Activated CD8-positive, alpha-beta T cell treated with anti-CD3 and anti-CD28 coated beads, Interleukin-2, amount 10 ng/mL, durations not matched to agents 7 days and 5 days (primary cell): ENCODE measurements around the gene IGF1R. TPM values are rescaled to one million over a fixed set of nuclear protein-coding genes. Genes with fewer than 3 reads are reported as not detected.

Experiments
- ATAC-seq: fragments of 150-1000 bp; cut with Tn5 transposase; one replicate; pipeline ENCODE4 v1.10.0; 2021; ENCODE audit warnings: moderate library complexity
- CTCF ChIA-PET: fragments of 350-600 bp; sonication (Branson Sonifier 250); formaldehyde crosslinking; loops from one replicate; lab custom pipeline; 2021; ENCODE audit warnings: antibody characterized with exemption; lab: Charles Lee
- POLR2A ChIA-PET: fragments of 350-600 bp; sonication (Branson Sonifier 250); formaldehyde crosslinking; loops from one replicate; lab custom pipeline; 2021; ENCODE audit warnings: antibody characterized with exemption; lab: Charles Lee
- DNase-seq: peaks from one replicate; pipeline ENCODE4 v3.0.0-alpha.2; 2020
- H3K27ac Mint-ChIP-seq: one replicate; pipeline ENCODE4 v1.8.0; 2021; ENCODE audit warnings: mild to moderate bottlenecking, mixed read lengths
- H3K27me3 Mint-ChIP-seq: one replicate; pipeline ENCODE4 v1.8.0; 2021; ENCODE audit warnings: low read depth, mixed read lengths
- H3K36me3 Mint-ChIP-seq: one replicate; pipeline ENCODE4 v1.8.0; 2021; ENCODE audit warnings: low read depth, mixed read lengths
- H3K4me1 Mint-ChIP-seq: one replicate; pipeline ENCODE4 v1.8.0; 2021; ENCODE audit warnings: low read depth, mixed read lengths
- H3K4me3 Mint-ChIP-seq: one replicate; pipeline ENCODE4 v1.8.0; 2021; ENCODE audit warnings: mild to moderate bottlenecking, mixed read lengths
- H3K9me3 Mint-ChIP-seq: one replicate; pipeline ENCODE4 v1.8.0; 2022; ENCODE audit warnings: mixed read lengths; ENCODE audit not compliant: insufficient read depth
- total RNA-seq, 2 experiments: library from RNA; stranded (reverse); gene quantifications; one replicate each; pipeline ENCODE4 v1.2.3, GENCODE V29; 2021

Gene IGF1R
- total RNA-seq, 2 experiments from 2014 or later = 9.1 to 10.6 TPM

DNA sequence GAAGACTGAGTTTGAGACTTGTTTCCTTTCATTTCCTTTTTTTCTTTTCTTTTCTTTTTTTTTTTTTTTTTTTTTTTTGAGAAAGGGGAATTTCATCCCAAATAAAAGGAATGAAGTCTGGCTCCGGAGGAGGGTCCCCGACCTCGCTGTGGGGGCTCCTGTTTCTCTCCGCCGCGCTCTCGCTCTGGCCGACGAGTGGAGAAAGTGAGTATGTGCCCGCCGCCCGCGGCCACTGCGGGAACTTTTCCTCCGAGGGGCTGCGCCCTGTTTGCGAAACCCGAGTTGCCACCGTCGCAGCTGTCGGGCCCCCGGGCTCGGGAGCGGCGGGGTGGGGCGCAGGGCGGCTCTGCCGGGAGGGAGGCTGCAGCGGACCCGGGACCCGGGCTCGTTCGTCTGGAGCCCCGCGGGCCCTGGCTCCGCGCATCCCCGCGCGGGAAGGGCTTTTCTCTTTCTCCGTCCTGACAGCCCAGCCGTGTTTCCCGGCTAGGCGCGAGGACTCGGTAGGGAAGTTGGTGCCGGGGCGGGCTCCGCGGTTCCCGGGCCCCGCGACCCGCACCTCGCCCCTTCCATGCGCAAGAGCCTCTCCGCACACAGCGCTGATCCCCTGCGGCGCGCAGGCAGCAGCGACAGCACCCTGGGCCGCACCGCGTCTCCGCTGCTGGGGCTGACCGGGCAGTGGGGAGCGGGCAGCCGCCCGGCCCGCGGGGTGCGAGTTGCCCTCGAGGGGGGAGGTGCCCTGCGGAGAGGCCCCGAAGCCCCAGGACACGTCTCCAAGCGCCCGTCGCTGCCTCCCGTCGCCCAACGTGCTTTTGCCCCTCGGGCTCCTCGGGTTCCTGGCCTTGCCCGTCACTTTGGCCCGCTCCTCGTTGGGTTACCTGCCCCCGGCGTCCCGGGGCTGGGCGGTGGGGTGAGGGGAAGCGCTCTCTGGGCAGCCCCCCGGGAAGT, 1.4 kb downstream of the IGF1R start:
- no peaks in the 10 kb centered on the region for H3K9me3 Mint-ChIP-seq
- peaks cover 3% of the 10 kb centered on the region for H3K36me3 Mint-ChIP-seq
- H3K27ac Mint-ChIP-seq = no peak overlapping the region
- H3K27me3 Mint-ChIP-seq = peaks cover 39% of the 10 kb centered on the region
- DNase-seq = peak; percentile 47
- ChIA-PET CTCF (interaction anchor here (0.7 to 1.1 kb wide), 2 partner anchors 49 to 230 kb away, joined by 3 read pairs; no protein-coding TSS in a partner anchor), POLR2A (no interaction called here)
- H3K4me1 Mint-ChIP-seq = peaks cover 42% of the 10 kb centered on the region
- peak; percentile 2 for ATAC-seq
- peak overlapping the region; percentile 75 for H3K4me3 Mint-ChIP-seq

DNA sequence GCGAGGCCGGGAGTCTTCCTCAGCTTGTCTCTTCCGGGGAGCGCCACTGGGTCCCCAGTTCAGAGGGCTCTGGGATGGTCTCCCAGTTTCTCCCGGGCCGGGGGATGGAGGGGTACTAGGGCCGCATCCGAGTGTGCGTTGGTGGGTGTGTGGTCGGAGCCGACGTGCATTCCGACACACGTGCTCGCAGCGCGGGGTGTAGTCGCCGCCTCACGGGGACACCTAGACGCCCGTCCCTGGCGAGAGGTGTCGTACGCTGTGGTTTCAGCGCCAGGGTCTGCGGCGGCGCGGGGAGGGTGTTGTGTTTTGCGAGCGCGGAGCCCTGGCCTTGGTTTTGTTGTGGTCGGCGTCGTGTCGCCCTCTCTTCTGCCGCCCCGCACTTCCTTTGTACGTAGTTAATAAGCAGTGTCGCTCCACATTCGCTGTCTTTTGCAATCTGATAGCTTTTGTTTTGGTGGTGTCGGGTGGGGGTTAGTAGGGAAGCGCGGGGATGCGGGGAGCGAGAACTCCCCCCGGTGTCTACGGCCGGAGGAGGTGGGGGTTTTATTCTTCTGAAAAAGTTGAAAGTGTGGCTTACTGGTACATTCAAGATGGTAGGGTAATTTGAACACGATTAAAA, 2.2 kb downstream of the IGF1R start:
- ChIA-PET POLR2A (interaction anchor here (0.5 kb wide), 1 partner anchor 62 kb away, joined by 3 read pairs; no protein-coding TSS in a partner anchor), CTCF (interaction anchor here (1.5 to 3.0 kb wide), 2 partner anchors 10 to 14 kb away, joined by 3 to 20 read pairs; no protein-coding TSS in a partner anchor)
- Mint-ChIP-seq H3K4me3 (peak overlapping the region; percentile 75), H3K4me1 (peaks cover 42% of the 10 kb centered on the region), H3K27me3 (peaks cover 35% of the 10 kb centered on the region), H3K27ac (peak overlapping the region; percentile 76), H3K36me3 (peaks cover 3% of the 10 kb centered on the region), H3K9me3 (no peaks in the 10 kb centered on the region)
- DNase-seq (peak; percentile 59), ATAC-seq (peak; percentile 8)

DNA sequence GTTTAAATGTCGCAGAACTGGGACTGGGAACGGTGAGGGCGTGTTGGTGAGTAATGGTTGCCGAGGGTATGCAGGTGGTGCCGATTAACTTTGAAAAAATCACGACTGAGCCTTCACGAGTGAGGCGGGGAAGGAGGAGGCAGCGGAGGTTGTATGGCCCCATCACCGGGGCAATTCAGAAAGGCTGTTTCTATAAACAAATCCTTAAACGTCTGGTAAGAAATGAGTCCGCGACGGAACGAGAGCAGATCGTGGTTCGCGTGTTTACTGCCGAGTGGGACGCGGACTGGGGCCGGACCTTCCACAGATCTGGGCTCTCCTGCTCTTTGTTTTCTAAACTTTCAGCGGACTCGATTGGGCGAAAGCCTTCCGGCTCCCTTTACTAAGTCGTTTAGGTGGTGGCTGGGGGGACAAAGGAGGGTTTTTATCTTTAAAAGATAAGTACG, 2.7 kb downstream of the IGF1R start:
- CTCF ChIA-PET = interaction anchor here (1.4 to 3.0 kb wide), 5 partner anchors 9 to 425 kb away, joined by 3 to 20 read pairs (median 9); no protein-coding TSS in a partner anchor
- ATAC-seq = no peak
- POLR2A ChIA-PET = interaction anchor here (0.5 to 0.6 kb wide), 2 partner anchors 50 to 61 kb away, joined by 3 read pairs; no protein-coding TSS in a partner anchor
- Mint-ChIP-seq H3K4me3 (peak overlapping the region; percentile 75), H3K27me3 (peaks cover 32% of the 10 kb centered on the region), H3K9me3 (no peaks in the 10 kb centered on the region), H3K36me3 (peaks cover 3% of the 10 kb centered on the region), H3K27ac (peak overlapping the region; percentile 76), H3K4me1 (peaks cover 42% of the 10 kb centered on the region)
- peak; percentile 30 for DNase-seq

DNA sequence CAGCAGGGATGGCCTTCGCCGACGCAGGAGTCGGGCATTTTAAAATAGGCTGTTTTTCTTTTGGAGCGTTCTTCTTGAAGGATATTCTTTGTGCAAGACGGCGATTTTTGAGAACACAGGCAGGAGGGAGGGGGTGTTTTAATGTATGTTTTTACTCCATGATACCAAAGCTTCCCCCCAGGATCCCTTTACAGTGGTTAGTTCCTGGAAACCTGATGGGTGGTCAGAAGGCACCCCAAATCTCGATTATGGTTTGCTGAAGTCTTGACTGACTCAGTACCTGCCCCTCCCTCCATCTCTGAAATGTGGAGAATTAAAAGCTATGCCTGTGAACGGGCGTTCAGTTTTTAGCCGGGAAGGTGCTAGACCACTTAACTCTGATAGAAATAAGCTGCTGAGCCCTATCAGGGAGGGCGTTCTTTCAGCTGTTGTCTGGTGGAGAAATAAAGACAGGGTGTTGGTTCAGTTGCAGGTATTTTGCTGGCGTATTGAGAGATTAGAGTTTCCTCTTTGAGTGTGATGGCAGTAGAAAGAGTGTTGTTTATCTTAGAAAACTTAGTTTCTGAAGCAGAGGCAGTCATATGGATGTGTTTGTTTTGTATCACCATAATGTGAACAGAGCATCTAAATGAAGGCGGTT, 3.4 kb downstream of the IGF1R start:
- peak; percentile 23 for DNase-seq
- POLR2A ChIA-PET = interaction anchor here (0.6 kb wide), 1 partner anchor 51 kb away, joined by 3 read pairs; no protein-coding TSS in a partner anchor
- peak overlapping the region; percentile 76 for H3K27ac Mint-ChIP-seq
- peaks cover 31% of the 10 kb centered on the region for H3K27me3 Mint-ChIP-seq
- peaks cover 3% of the 10 kb centered on the region for H3K36me3 Mint-ChIP-seq
- no peak for ATAC-seq
- H3K9me3 Mint-ChIP-seq = no peaks in the 10 kb centered on the region
- peaks cover 40% of the 10 kb centered on the region for H3K4me1 Mint-ChIP-seq
- CTCF ChIA-PET = interaction anchor here (1.2 to 3.0 kb wide), 6 partner anchors 9 to 425 kb away, joined by 3 to 20 read pairs (median 6); no protein-coding TSS in a partner anchor
- H3K4me3 Mint-ChIP-seq = peak overlapping the region; percentile 75

DNA sequence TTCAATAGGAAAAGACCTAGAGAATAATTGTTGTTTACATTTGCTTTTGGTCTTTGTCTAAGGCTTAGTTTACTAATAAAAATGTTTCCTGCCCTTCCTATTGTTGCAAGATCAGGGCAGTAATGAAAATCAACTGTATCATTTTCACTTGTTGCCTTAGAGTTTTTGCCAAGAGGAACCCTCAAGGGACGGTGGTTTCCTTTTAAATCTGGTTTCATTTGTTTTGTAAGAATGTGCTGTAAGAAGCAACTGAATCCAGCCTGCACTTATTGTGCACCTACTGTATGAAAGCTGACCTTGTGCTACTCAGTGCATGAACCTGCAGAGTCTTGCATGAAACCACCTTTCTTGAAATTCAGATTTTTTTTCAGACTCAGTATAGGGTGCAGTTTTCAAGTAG, 5.3 kb downstream of the IGF1R start:
- CTCF ChIA-PET = interaction anchor here (1.2 to 3.0 kb wide), 3 partner anchors 7 to 423 kb away, joined by 5 to 20 read pairs (median 12); no protein-coding TSS in a partner anchor
- Mint-ChIP-seq H3K27me3 (peaks cover 38% of the 10 kb centered on the region), H3K4me3 (no peak overlapping the region), H3K4me1 (peaks cover 36% of the 10 kb centered on the region), H3K27ac (no peak overlapping the region), H3K36me3 (peaks cover 3% of the 10 kb centered on the region), H3K9me3 (no peaks in the 10 kb centered on the region)
- ATAC-seq (no peak), DNase-seq (no peak)
- POLR2A ChIA-PET = no interaction called here

DNA sequence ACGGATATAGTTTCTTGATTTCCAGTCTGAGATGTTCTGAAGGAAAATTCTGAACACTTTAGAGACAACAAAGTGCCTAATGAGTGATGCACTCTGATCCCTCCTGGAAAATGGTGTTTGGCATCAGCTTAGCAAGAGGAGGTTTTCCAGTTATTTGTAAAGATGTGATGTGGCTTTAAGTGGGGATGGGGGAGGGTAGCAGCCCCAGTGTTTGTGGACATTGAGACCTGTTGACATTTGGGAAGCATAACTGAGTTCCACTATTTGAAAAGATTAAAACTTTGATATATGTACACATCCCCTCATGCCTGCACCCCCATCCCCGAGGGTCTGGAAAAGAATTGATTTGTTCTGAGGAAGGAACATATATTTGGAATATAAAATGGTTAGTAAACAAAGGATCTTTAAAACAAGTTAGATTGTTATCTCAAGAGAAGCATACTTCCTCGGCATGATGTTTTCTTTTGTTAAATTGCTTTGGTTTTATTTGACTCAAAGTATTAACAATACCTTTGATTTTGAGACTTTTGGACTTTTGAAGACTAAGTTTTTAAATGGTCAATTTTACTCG, 6.5 kb downstream of the IGF1R start:
- Mint-ChIP-seq H3K9me3 (no peaks in the 10 kb centered on the region), H3K27me3 (peaks cover 38% of the 10 kb centered on the region), H3K4me1 (peaks cover 36% of the 10 kb centered on the region), H3K27ac (no peak overlapping the region), H3K4me3 (no peak overlapping the region), H3K36me3 (peaks cover 3% of the 10 kb centered on the region)
- ATAC-seq = no peak
- no peak for DNase-seq
- CTCF ChIA-PET = no interaction called here
- POLR2A ChIA-PET = no interaction called here

DNA sequence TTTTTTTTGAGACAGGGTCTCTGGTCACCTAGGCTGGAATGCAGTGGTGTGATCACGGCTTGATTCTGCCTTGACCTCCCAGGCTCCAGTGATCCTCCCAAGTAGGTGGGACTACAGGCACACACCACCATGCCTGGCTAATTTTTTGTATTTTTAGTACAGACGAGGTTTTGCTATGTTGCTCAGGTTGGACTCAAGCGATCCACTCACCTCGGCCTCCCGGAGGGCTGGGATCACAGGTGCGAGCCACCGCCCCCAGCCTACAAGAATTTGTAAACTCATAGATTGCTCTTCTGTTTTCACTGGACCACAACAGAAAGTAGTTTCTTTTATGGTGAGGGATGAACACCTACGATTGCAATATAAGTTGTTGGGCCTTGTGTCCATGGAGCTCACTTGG, 7.4 kb downstream of the IGF1R start:
- peaks cover 31% of the 10 kb centered on the region for H3K4me1 Mint-ChIP-seq
- H3K27me3 Mint-ChIP-seq = peaks cover 34% of the 10 kb centered on the region
- CTCF ChIA-PET = interaction anchor here (1.1 to 5.1 kb wide), 2 partner anchors 14 to 136 kb away, joined by 3 to 46 read pairs; no protein-coding TSS in a partner anchor
- no peaks in the 10 kb centered on the region for H3K9me3 Mint-ChIP-seq
- DNase-seq (no peak), ATAC-seq (no peak)
- H3K4me3 Mint-ChIP-seq = no peak overlapping the region
- H3K27ac Mint-ChIP-seq = no peak overlapping the region
- POLR2A ChIA-PET = no interaction called here
- peaks cover 1% of the 10 kb centered on the region for H3K36me3 Mint-ChIP-seq

DNA sequence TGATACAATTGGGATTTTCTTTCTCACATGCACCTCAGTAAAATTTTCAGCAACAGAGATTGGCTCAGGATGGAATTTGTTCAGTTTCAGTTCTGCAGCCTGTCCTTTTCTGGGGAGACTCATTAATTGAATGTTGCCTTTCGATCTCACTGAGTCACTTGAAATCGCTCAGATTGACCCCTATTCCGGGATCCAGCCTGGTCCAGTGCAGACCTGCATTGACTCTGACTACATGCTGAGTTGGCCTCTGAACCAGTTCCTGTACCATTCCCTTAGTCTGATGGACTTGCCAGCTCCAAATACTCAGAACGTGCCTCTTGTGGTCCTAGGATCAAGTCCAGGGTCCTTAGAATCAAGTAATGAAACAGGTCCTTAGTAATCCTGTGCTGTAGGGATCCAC, 9.4 kb downstream of the IGF1R start:
- CTCF ChIA-PET = interaction anchor here (1.0 to 5.8 kb wide), 4 partner anchors 11 to 143 kb away, joined by 3 to 72 read pairs (median 24); no protein-coding TSS in a partner anchor
- Mint-ChIP-seq H3K4me3 (no peak overlapping the region), H3K4me1 (peaks cover 13% of the 10 kb centered on the region), H3K9me3 (no peaks in the 10 kb centered on the region), H3K36me3 (no peaks in the 10 kb centered on the region), H3K27me3 (peaks cover 17% of the 10 kb centered on the region), H3K27ac (no peak overlapping the region)
- POLR2A ChIA-PET = no interaction called here
- DNase-seq (no peak), ATAC-seq (no peak)

DNA sequence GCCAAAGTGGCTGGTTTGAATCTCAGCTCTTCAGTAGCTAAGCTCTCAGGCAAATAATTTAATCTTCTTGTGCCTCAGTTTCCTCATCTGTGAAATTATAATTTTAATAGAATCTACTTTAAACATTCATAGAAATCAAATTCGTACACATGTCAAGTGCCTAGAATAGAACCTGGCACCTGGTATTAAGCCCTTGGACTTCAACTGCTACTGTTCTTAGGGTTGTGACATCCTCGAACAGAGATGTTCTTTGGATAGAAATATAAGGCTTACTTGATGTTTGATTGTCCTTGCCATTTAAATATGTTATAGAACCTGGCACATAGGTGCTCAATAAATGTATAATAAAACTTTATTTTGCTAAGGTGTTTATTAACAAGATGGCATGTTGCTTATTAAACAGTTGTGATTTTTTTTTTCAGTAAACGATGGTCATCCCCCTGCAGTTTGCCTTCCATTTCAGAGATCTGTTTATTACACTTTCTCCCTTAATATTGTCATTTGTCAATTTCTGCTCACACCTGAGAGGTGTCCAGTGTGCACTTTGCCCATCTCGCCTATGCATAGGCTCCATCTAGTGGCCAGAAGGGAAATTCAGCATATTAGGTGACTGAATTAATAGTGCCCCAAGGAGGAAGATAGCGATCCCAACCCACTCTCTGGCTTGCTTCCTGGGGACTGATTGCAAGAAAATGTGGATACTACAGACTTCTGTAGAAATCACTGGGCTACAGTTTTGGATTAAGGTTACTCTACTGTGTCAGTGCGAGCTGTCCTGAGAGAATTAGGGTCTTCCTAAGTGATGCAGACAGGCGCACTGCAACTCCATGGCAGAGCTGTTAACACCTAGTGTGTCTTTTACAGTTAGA, 10.7 kb downstream of the IGF1R start:
- Mint-ChIP-seq H3K27me3 (peaks cover 16% of the 10 kb centered on the region), H3K9me3 (no peaks in the 10 kb centered on the region), H3K27ac (no peak overlapping the region), H3K36me3 (no peaks in the 10 kb centered on the region), H3K4me1 (peaks cover 2% of the 10 kb centered on the region), H3K4me3 (no peak overlapping the region)
- ATAC-seq = peak; percentile 88
- DNase-seq = peak; percentile 54
- POLR2A ChIA-PET = no interaction called here
- CTCF ChIA-PET = interaction anchor here (0.6 to 5.8 kb wide), 23 partner anchors 7 to 418 kb away, joined by 3 to 72 read pairs (median 4); no protein-coding TSS in a partner anchor

DNA sequence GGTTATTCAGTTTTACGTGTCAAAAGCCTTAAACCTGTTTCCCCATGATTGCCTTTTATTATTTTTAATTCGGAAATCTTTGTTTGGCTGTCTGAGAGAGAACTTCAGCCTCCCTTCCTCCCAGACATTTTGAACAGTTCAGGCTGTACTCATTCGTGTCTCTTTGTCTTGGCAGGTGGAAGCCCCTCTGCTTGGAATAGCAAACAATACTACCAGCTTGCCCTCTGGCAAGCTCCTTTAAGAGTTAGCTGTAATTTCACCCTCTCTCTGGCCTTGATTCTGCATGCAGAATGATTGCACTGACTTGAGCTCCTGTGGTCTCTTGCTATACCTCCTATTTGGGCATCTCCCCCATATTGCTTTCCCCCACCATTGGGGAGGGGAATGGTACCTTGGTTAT, 11.7 kb downstream of the IGF1R start:
- Mint-ChIP-seq H3K4me1 (no peaks in the 10 kb centered on the region), H3K4me3 (no peak overlapping the region), H3K27me3 (peaks cover 10% of the 10 kb centered on the region), H3K9me3 (no peaks in the 10 kb centered on the region), H3K36me3 (no peaks in the 10 kb centered on the region), H3K27ac (no peak overlapping the region)
- POLR2A ChIA-PET = no interaction called here
- no peak for DNase-seq
- no peak for ATAC-seq
- CTCF ChIA-PET = interaction anchor here (0.6 to 5.8 kb wide), 22 partner anchors 8 to 417 kb away, joined by 3 to 72 read pairs (median 4); no protein-coding TSS in a partner anchor
